ENCODE measurements around the gene NR2E3. TPM values are rescaled to one million over a fixed set of nuclear protein-coding genes. Genes with fewer than 3 reads are reported as not detected.

Gene NR2E3
- total RNA-seq, 1 donor from 2014 or later = not detected

GRCh38 chr15:71825021-71825730 lies 14.8 kb downstream of the NR2E3 start:
- H3K4me3 ChIP-seq (ENCODE audit: insufficient read depth, low read depth, low read length) = no peak overlapping the region
- H3K36me3 ChIP-seq (ENCODE audit: insufficient read depth, low read length) = peaks cover 7% of the 10 kb centered on the region
- H2AFZ ChIP-seq (ENCODE audit: low read depth, low read length) = no peak overlapping the region
- H3K9ac ChIP-seq (ENCODE audit: low read length) = no peak overlapping the region
- no peaks in the 10 kb centered on the region for H3K27me3 ChIP-seq (ENCODE audit: insufficient read depth, low read length)
- H3K9me3 ChIP-seq (ENCODE audit: insufficient read depth, low read depth, low read length) = peaks cover 16% of the 10 kb centered on the region
- no peak overlapping the region for H3K4me3 Mint-ChIP-seq (ENCODE audit: unreplicated experiment)
- peaks cover 63% of the 10 kb centered on the region for H3K36me3 Mint-ChIP-seq (ENCODE audit: low read depth, unreplicated experiment)
- H3K9me3 Mint-ChIP-seq (ENCODE audit: unreplicated experiment) = peaks cover 26% of the 10 kb centered on the region
- no peak overlapping the region for H3K27ac ChIP-seq (ENCODE audit: low read depth, low read length)
- no peaks in the 10 kb centered on the region for H3K4me1 ChIP-seq (ENCODE audit: insufficient read depth, low read length)
- no peaks in the 10 kb centered on the region for H3K79me2 ChIP-seq (ENCODE audit: insufficient read depth, low read length)
- TF ChIP-seq, protein P1, sequence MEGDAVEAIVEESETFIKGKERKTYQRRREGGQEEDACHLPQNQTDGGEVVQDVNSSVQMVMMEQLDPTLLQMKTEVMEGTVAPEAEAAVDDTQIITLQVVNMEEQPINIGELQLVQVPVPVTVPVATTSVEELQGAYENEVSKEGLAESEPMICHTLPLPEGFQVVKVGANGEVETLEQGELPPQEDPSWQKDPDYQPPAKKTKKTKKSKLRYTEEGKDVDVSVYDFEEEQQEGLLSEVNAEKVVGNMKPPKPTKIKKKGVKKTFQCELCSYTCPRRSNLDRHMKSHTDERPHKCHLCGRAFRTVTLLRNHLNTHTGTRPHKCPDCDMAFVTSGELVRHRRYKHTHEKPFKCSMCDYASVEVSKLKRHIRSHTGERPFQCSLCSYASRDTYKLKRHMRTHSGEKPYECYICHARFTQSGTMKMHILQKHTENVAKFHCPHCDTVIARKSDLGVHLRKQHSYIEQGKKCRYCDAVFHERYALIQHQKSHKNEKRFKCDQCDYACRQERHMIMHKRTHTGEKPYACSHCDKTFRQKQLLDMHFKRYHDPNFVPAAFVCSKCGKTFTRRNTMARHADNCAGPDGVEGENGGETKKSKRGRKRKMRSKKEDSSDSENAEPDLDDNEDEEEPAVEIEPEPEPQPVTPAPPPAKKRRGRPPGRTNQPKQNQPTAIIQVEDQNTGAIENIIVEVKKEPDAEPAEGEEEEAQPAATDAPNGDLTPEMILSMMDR (IDR thresholded peaks at IDR 0.05; ENCODE audit: insufficient read depth, low read depth, low read length) = no peak
- TF ChIP-seq EZH2 (IDR thresholded peaks at IDR 0.05; ENCODE audit: insufficient read depth, low read length) = no peak
- no peak overlapping the region for H3K27ac Mint-ChIP-seq (ENCODE audit: unreplicated experiment)
- H3K27me3 Mint-ChIP-seq (ENCODE audit: low read depth, unreplicated experiment) = no peaks in the 10 kb centered on the region
- H4K20me1 ChIP-seq (ENCODE audit: insufficient read depth, low read length) = no peaks in the 10 kb centered on the region
- FAIRE-seq (peak; percentile 17), DNase-seq (ENCODE audit: low read depth) (no peak)
- H3K4me1 Mint-ChIP-seq (ENCODE audit: low read depth, unreplicated experiment) = no peaks in the 10 kb centered on the region
- H3K4me2 ChIP-seq (ENCODE audit: low read length) = no peak overlapping the region

DNA sequence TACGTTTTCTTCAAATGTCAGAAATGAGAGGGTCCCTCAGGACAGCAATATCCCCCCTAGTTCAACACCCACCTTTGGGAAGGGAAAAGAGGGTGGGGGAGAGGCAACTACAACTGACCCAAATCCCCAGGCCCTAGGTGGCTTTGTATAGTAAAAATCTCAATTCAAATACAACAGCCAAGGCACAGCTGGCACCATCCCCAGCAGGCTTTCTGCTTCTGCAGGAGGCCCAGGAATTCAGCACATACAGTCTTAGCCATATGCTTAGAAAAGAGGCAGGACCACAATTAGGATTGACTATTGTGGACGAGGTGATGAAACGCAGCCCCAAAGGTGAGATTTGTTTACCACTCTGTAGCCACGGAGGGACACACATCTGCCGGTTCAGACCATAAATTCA lies 15.8 kb downstream of the NR2E3 start:
- Mint-ChIP-seq H3K4me1 (ENCODE audit: low read depth, unreplicated experiment) (no peaks in the 10 kb centered on the region), H3K36me3 (ENCODE audit: low read depth, unreplicated experiment) (peaks cover 62% of the 10 kb centered on the region), H3K27me3 (ENCODE audit: low read depth, unreplicated experiment) (no peaks in the 10 kb centered on the region), H3K27ac (ENCODE audit: unreplicated experiment) (no peak overlapping the region), H3K9me3 (ENCODE audit: unreplicated experiment) (peaks cover 18% of the 10 kb centered on the region), H3K4me3 (ENCODE audit: unreplicated experiment) (no peak overlapping the region)
- peaks cover 7% of the 10 kb centered on the region for H3K36me3 ChIP-seq (ENCODE audit: insufficient read depth, low read length)
- H4K20me1 ChIP-seq (ENCODE audit: insufficient read depth, low read length) = no peaks in the 10 kb centered on the region
- DNase-seq (ENCODE audit: low read depth) (no peak), FAIRE-seq (no peak)
- H3K79me2 ChIP-seq (ENCODE audit: insufficient read depth, low read length) = no peaks in the 10 kb centered on the region
- H3K4me2 ChIP-seq (ENCODE audit: low read length) = no peak overlapping the region
- no peak overlapping the region for H3K9ac ChIP-seq (ENCODE audit: low read length)
- H3K4me3 ChIP-seq (ENCODE audit: insufficient read depth, low read depth, low read length) = no peak overlapping the region
- H2AFZ ChIP-seq (ENCODE audit: low read depth, low read length) = no peak overlapping the region
- H3K27me3 ChIP-seq (ENCODE audit: insufficient read depth, low read length) = no peaks in the 10 kb centered on the region
- H3K27ac ChIP-seq (ENCODE audit: low read depth, low read length) = no peak overlapping the region
- peaks cover 9% of the 10 kb centered on the region for H3K9me3 ChIP-seq (ENCODE audit: insufficient read depth, low read depth, low read length)
- TF ChIP-seq EZH2 (IDR thresholded peaks at IDR 0.05; ENCODE audit: insufficient read depth, low read length) = no peak
- TF ChIP-seq, protein P1 (IDR thresholded peaks at IDR 0.05; ENCODE audit: insufficient read depth, low read depth, low read length) = no peak
- H3K4me1 ChIP-seq (ENCODE audit: insufficient read depth, low read length) = no peaks in the 10 kb centered on the region

GRCh38 chr15:71830981-71831380 lies 20.6 kb downstream of the NR2E3 start:
- H3K27ac ChIP-seq (ENCODE audit: low read depth, low read length) = no peak overlapping the region
- no peaks in the 10 kb centered on the region for H3K79me2 ChIP-seq (ENCODE audit: insufficient read depth, low read length)
- no peak overlapping the region for H3K4me2 ChIP-seq (ENCODE audit: low read length)
- no peaks in the 10 kb centered on the region for H4K20me1 ChIP-seq (ENCODE audit: insufficient read depth, low read length)
- no peak overlapping the region for H3K27ac Mint-ChIP-seq (ENCODE audit: unreplicated experiment)
- H3K4me3 Mint-ChIP-seq (ENCODE audit: unreplicated experiment) = no peak overlapping the region
- FAIRE-seq (no peak), DNase-seq (ENCODE audit: low read depth) (no peak)
- peaks cover 7% of the 10 kb centered on the region for H3K36me3 ChIP-seq (ENCODE audit: insufficient read depth, low read length)
- no peaks in the 10 kb centered on the region for H3K4me1 Mint-ChIP-seq (ENCODE audit: low read depth, unreplicated experiment)
- peaks cover 29% of the 10 kb centered on the region for H3K36me3 Mint-ChIP-seq (ENCODE audit: low read depth, unreplicated experiment)
- H3K9ac ChIP-seq (ENCODE audit: low read length) = no peak overlapping the region
- no peak overlapping the region for H3K4me3 ChIP-seq (ENCODE audit: insufficient read depth, low read depth, low read length)
- H3K27me3 ChIP-seq (ENCODE audit: insufficient read depth, low read length) = no peaks in the 10 kb centered on the region
- TF ChIP-seq, protein P1 (IDR thresholded peaks at IDR 0.05; ENCODE audit: insufficient read depth, low read depth, low read length) = no peak
- TF ChIP-seq EZH2 (IDR thresholded peaks at IDR 0.05; ENCODE audit: insufficient read depth, low read length) = no peak
- H3K27me3 Mint-ChIP-seq (ENCODE audit: low read depth, unreplicated experiment) = no peaks in the 10 kb centered on the region
- no peaks in the 10 kb centered on the region for H3K9me3 Mint-ChIP-seq (ENCODE audit: unreplicated experiment)
- H3K4me1 ChIP-seq (ENCODE audit: insufficient read depth, low read length) = no peaks in the 10 kb centered on the region
- H2AFZ ChIP-seq (ENCODE audit: low read depth, low read length) = no peak overlapping the region
- H3K9me3 ChIP-seq (ENCODE audit: insufficient read depth, low read depth, low read length) = no peaks in the 10 kb centered on the region

All from astrocyte (in vitro differentiated cells and primary cell).